Measurements from ENCODE around the gene GPR12.

The GPR12 gene

GRCh38 chr13:26706381-26706780, 54.2 kb downstream of the GPR12 start:
- TF ChIP-seq CTCF (conservative IDR thresholded peaks at IDR 0.05; ENCODE audit: low read depth, low read length), result no peak
- no peak overlapping the region for H3K4me3 ChIP-seq (ENCODE audit: low read depth, low read length)
- no peak for DNase-seq (ENCODE audit: low read depth)

GRCh38 chr13:26705536-26705935, 55.0 kb downstream of the GPR12 start:
- H3K4me3 ChIP-seq (ENCODE audit: low read depth, low read length), result no peak overlapping the region
- TF ChIP-seq CTCF (conservative IDR thresholded peaks at IDR 0.05; ENCODE audit: low read depth, low read length), result no peak
- no peak for DNase-seq (ENCODE audit: low read depth)
